ENCODE data around the gene VPS13C. TPM values are rescaled to one million over a fixed set of nuclear protein-coding genes. Genes with fewer than 3 reads are reported as not detected.
A peak's percentile ranks its signal among the peaks of the same experiment; 100 is the strongest.

Gene VPS13C
- polyA plus RNA-seq, 3 donors: 12.0 to 32.2 (median 18.4) TPM

DNA sequence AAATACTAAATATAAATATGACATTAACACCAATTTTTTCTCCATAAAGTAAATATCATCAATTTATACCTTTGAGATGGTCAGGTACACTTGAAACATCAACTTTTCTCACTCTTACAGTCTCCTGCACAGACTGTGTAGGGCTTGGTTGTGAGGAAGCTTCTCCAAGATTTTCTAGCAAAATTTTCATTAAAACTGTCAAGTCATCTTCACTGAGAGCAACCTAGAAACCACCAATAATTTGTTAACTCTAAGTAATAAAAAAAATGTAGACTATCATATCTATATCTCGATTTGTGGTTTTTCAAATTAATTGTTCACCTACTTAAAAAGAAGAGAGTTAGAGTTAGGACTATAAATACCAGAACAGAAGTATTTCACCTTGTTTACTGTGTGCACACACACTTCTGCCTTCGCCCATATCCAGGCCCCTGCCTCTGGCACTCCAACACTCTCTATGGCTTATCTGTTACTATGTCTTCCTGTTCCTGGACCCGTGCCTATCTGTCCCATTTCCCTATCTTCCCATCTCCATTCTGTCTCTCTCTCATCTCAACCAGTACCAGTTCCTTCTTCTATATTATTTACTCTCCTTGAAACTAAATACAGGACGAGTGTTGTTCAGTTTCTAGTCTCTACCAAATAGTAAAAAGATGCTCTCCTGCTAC lies 123.6 kb downstream of the VPS13C start:
- Histone ChIP-seq H3K27me3 (ENCODE audit: control insufficient read depth in 2 of 2, insufficient read depth in 2 of 2, low read length in 2 of 2) (no peaks in the 10 kb centered on the region), H3K36me3 (replicated peaks in 1 of 2; ENCODE audit: control insufficient read depth in 1 of 2, insufficient read depth in 2 of 2, low read length in 2 of 2) (peaks cover 86 to 89% of the 10 kb centered on the region in 2 donors), H3K27ac (ENCODE audit: low read depth in 1 of 2, low read length in 2 of 2) (no peak overlapping the region), H3K4me1 (ENCODE audit: control insufficient read depth in 1 of 2, insufficient read depth in 2 of 2, low read length in 2 of 2) (no peaks in the 10 kb centered on the region), H4K20me1 (ENCODE audit: insufficient read depth, low read length) (peaks cover 14% of the 10 kb centered on the region), H3K79me2 (ENCODE audit: insufficient read depth, low read length) (no peaks in the 10 kb centered on the region), H3K4me3 (replicated peaks in 1 of 3; ENCODE audit: low read depth in 2 of 3, low read length in 3 of 3) (no peak overlapping the region), H3K4me2 (replicated peaks; ENCODE audit: extremely low read depth, low read length, poor library complexity, severe bottlenecking) (no peak overlapping the region), H3K9ac (ENCODE audit: insufficient read depth, low read length, poor library complexity, severe bottlenecking) (no peak overlapping the region), H3K9me3 (replicated peaks in 1 of 2; ENCODE audit: control insufficient read depth in 1 of 2, insufficient read depth in 1 of 2, low read length in 2 of 2) (no peaks in the 10 kb centered on the region), H2AFZ (ENCODE audit: insufficient read depth, low read depth, low read length, poor library complexity, severe bottlenecking) (no peak overlapping the region)
- 73% methylated on average over 2 of the region's 4 CpGs for WGBS (ENCODE audit: insufficient coverage)
- TF ChIP-seq, protein P1, sequence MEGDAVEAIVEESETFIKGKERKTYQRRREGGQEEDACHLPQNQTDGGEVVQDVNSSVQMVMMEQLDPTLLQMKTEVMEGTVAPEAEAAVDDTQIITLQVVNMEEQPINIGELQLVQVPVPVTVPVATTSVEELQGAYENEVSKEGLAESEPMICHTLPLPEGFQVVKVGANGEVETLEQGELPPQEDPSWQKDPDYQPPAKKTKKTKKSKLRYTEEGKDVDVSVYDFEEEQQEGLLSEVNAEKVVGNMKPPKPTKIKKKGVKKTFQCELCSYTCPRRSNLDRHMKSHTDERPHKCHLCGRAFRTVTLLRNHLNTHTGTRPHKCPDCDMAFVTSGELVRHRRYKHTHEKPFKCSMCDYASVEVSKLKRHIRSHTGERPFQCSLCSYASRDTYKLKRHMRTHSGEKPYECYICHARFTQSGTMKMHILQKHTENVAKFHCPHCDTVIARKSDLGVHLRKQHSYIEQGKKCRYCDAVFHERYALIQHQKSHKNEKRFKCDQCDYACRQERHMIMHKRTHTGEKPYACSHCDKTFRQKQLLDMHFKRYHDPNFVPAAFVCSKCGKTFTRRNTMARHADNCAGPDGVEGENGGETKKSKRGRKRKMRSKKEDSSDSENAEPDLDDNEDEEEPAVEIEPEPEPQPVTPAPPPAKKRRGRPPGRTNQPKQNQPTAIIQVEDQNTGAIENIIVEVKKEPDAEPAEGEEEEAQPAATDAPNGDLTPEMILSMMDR (IDR thresholded peaks at IDR 0.05): no peak
- no peak for DNase-seq
- H3K27me3 Mint-ChIP-seq (ENCODE audit: low read depth in 3 of 3): no peaks in the 10 kb centered on the region
- H3K36me3 Mint-ChIP-seq: peaks cover 60 to 70% of the 10 kb centered on the region in 2 donors
- H3K27ac Mint-ChIP-seq: peak overlapping the region in 1 of 7 donors; percentile 6
- no peaks in the 10 kb centered on the region for H3K4me1 Mint-ChIP-seq
- intact Hi-C loops (cut with micrococcal nuclease): no loop called here
- no peaks in the 10 kb centered on the region for H3K9me3 Mint-ChIP-seq
- no peak overlapping the region for H3K4me3 Mint-ChIP-seq

GRCh38 chr15:61935493-61935892 lies 124.8 kb downstream of the VPS13C start:
- H3K27ac ChIP-seq (ENCODE audit: low read depth in 1 of 2, low read length in 2 of 2): no peak overlapping the region
- Mint-ChIP-seq H3K27ac (no peak overlapping the region), H3K27me3 (ENCODE audit: low read depth in 3 of 3) (no peaks in the 10 kb centered on the region), H3K4me1 (no peaks in the 10 kb centered on the region), H3K4me3 (no peak overlapping the region), H3K36me3 (peaks cover 57 to 69% of the 10 kb centered on the region in 2 donors), H3K9me3 (no peaks in the 10 kb centered on the region)
- no peaks in the 10 kb centered on the region for H3K27me3 ChIP-seq (ENCODE audit: control insufficient read depth in 2 of 2, insufficient read depth in 2 of 2, low read length in 2 of 2)
- peaks cover 81 to 87% of the 10 kb centered on the region in 2 donors for H3K36me3 ChIP-seq (replicated peaks in 1 of 2; ENCODE audit: control insufficient read depth in 1 of 2, insufficient read depth in 2 of 2, low read length in 2 of 2)
- WGBS (ENCODE audit: insufficient coverage): 100% methylated on average over 3 of the region's 4 CpGs
- peaks cover 14% of the 10 kb centered on the region for H4K20me1 ChIP-seq (ENCODE audit: insufficient read depth, low read length)
- no peaks in the 10 kb centered on the region for H3K79me2 ChIP-seq (ENCODE audit: insufficient read depth, low read length)
- H2AFZ ChIP-seq (ENCODE audit: insufficient read depth, low read depth, low read length, poor library complexity, severe bottlenecking): no peak overlapping the region
- no peak overlapping the region for H3K9ac ChIP-seq (ENCODE audit: insufficient read depth, low read length, poor library complexity, severe bottlenecking)
- TF ChIP-seq, protein P1 (IDR thresholded peaks at IDR 0.05): no peak
- H3K4me2 ChIP-seq (replicated peaks; ENCODE audit: extremely low read depth, low read length, poor library complexity, severe bottlenecking): no peak overlapping the region
- H3K9me3 ChIP-seq (replicated peaks in 1 of 2; ENCODE audit: control insufficient read depth in 1 of 2, insufficient read depth in 1 of 2, low read length in 2 of 2): no peaks in the 10 kb centered on the region
- no peak overlapping the region for H3K4me3 ChIP-seq (replicated peaks in 1 of 3; ENCODE audit: low read depth in 2 of 3, low read length in 3 of 3)
- intact Hi-C loops (cut with micrococcal nuclease): no loop called here
- DNase-seq: no peak
- no peaks in the 10 kb centered on the region for H3K4me1 ChIP-seq (ENCODE audit: control insufficient read depth in 1 of 2, insufficient read depth in 2 of 2, low read length in 2 of 2)

Data from CD14-positive monocyte (primary cell).